Measurements from ENCODE around the gene POLR2J2. TPM values are rescaled to one million over a fixed set of nuclear protein-coding genes. Genes with fewer than 3 reads are reported as not detected.
"Not testable (repeated sequence)": the region's sequence is repeated elsewhere in the genome, so short reads cannot be mapped to it uniquely, and the experiment has no call there.

Gene POLR2J2
- total and polyA plus RNA-seq, 9 donors, result 0.25 to 3.3 (median 0.99) TPM; not detected in 1

DNA sequence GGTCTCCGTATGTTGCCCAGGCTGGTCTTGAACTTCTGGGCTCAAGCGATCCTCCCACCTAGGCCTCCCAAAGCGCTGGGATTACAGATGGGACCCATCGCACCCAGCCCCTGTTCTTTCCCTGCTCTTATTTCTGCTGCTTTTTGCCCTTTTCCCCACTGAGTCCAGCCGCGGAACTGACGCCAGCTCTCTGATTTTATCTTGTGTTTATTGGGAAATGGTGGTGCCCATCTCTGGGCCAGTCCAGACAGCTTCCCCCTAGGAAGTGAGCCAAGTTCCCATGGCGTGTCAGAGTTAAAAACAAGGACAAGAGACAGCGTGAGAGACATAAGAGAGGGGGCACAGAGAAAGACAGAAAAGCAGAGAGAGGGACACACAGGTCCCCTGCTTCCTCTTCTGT, 40.8 kb downstream of the POLR2J2 start:
- not testable (repeated sequence) for H3K4me1 ChIP-seq (ENCODE audit: control insufficient read depth, insufficient read depth, low read length); H3K36me3 ChIP-seq (ENCODE audit: control insufficient read depth, insufficient read depth, low read length); H3K27ac ChIP-seq (ENCODE audit: low read length); H3K4me3 ChIP-seq (ENCODE audit: low read length); DNase-seq; H3K27me3 ChIP-seq (ENCODE audit: control insufficient read depth, insufficient read depth, low read length); H3K9me3 ChIP-seq (replicated peaks; ENCODE audit: control insufficient read depth, low read depth, low read length)
- WGBS (ENCODE audit: insufficient coverage), result no CpG with 5 or more reads among the region's 9 CpGs

DNA sequence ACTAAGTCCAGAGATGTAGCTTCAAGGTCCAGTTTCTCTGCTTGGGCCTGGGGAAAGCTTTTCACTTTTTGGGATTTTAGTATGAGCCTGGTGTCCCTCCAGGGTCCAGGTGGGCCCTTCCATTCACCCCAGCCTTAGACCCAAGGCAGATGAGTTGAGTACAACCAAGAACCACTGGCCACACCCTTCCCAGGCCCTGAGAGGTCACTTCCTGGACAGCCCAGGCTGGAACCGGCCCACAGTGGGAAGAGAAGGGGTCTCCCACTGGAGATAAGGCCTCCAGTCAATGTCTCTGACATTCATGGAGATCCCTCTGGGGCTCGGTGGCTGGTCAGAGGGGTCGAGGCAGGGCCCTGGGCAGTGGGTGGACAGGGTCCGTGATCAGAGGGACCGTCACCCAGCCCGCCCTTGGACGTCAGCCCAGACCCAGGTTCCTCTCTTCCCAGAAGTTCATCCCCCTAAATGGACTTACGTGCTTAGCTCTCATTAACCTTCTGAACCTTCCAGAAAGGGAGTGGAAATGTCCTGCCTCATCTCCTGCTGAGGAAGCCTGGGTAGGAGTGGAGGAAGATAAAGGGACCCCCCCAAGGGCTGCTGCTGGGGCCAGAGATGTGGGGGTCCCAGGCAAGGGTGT, 44.1 kb downstream of the POLR2J2 start:
- WGBS (ENCODE audit: insufficient coverage), result no CpG with 5 or more reads among the region's 8 CpGs
- not testable (repeated sequence) for H3K4me1 ChIP-seq (ENCODE audit: control insufficient read depth, insufficient read depth, low read length); H3K4me3 ChIP-seq (ENCODE audit: low read length); H3K9me3 ChIP-seq (replicated peaks; ENCODE audit: control insufficient read depth, low read depth, low read length); DNase-seq; H3K27me3 ChIP-seq (ENCODE audit: control insufficient read depth, insufficient read depth, low read length); H3K36me3 ChIP-seq (ENCODE audit: control insufficient read depth, insufficient read depth, low read length); H3K27ac ChIP-seq (ENCODE audit: low read length)

DNA sequence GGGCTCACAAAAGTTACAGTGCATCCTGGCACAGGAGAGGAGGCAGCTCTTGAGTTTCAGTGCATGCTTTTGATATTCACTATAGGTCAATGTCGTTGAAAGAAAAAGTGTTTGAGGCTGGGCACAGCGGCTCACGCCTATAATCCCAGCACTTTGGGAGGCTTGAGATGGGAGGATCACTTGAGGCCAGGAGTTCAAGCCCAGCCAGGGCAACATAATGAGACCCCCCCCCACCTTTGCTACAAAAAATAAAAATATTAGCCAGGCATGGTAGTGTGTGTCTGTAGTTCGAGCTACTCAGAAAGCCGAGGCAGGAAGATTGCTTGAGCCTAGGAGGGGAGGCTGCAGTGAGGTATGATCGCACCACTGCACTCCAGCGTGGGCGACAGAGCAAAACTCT, 53.3 kb downstream of the POLR2J2 start:
- not testable (repeated sequence) for H3K36me3 ChIP-seq (ENCODE audit: control insufficient read depth, insufficient read depth, low read length); H3K4me1 ChIP-seq (ENCODE audit: control insufficient read depth, insufficient read depth, low read length); H3K9me3 ChIP-seq (replicated peaks; ENCODE audit: control insufficient read depth, low read depth, low read length); H3K4me3 ChIP-seq (ENCODE audit: low read length); H3K27ac ChIP-seq (ENCODE audit: low read length); H3K27me3 ChIP-seq (ENCODE audit: control insufficient read depth, insufficient read depth, low read length)
- peak; percentile 0 for DNase-seq
- WGBS (ENCODE audit: insufficient coverage), result no CpG with 5 or more reads among the region's 8 CpGs

DNA sequence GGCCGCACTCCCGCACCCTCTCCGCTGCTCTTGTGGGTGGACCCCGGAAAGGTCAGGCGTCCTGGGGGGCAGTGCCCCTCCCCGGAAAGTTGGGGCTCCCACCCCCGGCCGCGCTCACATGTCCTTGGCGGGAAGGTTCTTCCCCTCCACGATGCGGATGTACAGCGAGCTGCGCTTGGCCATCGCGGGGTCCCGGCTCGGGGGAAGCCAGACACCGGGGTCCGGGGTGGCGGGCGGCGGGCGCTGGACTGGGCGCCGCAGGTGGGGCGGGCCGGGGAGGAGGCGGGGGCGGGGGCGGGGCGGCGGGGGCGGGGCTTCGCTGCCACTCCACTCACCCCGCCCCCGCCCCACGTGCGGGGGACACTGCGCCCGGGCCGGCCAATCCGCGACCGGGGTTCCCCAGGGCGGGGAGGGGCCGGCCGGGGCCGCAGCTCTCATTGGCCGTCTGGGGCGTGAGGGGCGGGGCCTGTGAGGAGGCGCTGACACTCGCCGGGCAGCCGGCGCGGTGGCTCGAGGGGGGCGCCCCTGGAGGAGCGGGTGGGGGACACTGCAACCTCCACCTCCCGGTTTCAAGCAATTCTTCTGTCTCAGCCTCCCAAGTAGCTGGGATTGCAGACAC, 54.8 kb downstream of the POLR2J2 start, which contains the start of gene RASA4:
RASA4 (minus strand) TSS at position 250 of the 619 bp plus-strand sequence; CDS start at position 183, 67 bp downstream.
- not testable (repeated sequence) for H3K9me3 ChIP-seq (replicated peaks; ENCODE audit: control insufficient read depth, low read depth, low read length); H3K4me1 ChIP-seq (ENCODE audit: control insufficient read depth, insufficient read depth, low read length); H3K27ac ChIP-seq (ENCODE audit: low read length); H3K36me3 ChIP-seq (ENCODE audit: control insufficient read depth, insufficient read depth, low read length); H3K27me3 ChIP-seq (ENCODE audit: control insufficient read depth, insufficient read depth, low read length)
- no CpG with 5 or more reads among the region's 62 CpGs for WGBS (ENCODE audit: insufficient coverage)
- DNase-seq, result peak; percentile 36
- H3K4me3 ChIP-seq (ENCODE audit: low read length), result peak within 1 kb of the TSS; percentile 40

Other genes starting within 250 kb of the POLR2J2 start
- gene ORAI2, start 238.1 kb downstream of the POLR2J2 start, total RNA-seq, result 7.0 TPM
- gene ORAI2, start 238.1 kb downstream of the POLR2J2 start, polyA plus RNA-seq (ENCODE audit: insufficient read depth in 1 of 8, insufficient read length in 8 of 8, low replicate concordance in 1 of 8), result 10 to 100 TPM in 5 of 8 donors, 1 to 10 TPM in 3; 8.2 to 17.8 (median 11.8) TPM
- gene ALKBH4, start 206.8 kb downstream of the POLR2J2 start, total RNA-seq, result 12.1 TPM
- 10 to 100 TPM in 4 of 8 donors, 1 to 10 TPM in 4; 7.4 to 12.2 (median 9.6) TPM for gene ALKBH4, start 206.8 kb downstream of the POLR2J2 start, polyA plus RNA-seq (ENCODE audit: insufficient read depth in 1 of 8, insufficient read length in 8 of 8, low replicate concordance in 1 of 8)
- gene LRWD1, start 206.7 kb downstream of the POLR2J2 start, total RNA-seq, result 10.2 TPM
- gene LRWD1, start 206.7 kb downstream of the POLR2J2 start, polyA plus RNA-seq (ENCODE audit: insufficient read depth in 1 of 8, insufficient read length in 8 of 8, low replicate concordance in 1 of 8), result 10 to 100 TPM; 11.2 to 14.5 (median 12.9) TPM
- 45.7 TPM for gene POLR2J, start 192.7 kb downstream of the POLR2J2 start, total RNA-seq
- gene POLR2J, start 192.7 kb downstream of the POLR2J2 start, polyA plus RNA-seq (ENCODE audit: insufficient read depth in 1 of 8, insufficient read length in 8 of 8, low replicate concordance in 1 of 8), result 10 to 100 TPM; 29.8 to 38.4 (median 33.5) TPM
- 8.9 TPM for gene RASA4B, start 153.9 kb downstream of the POLR2J2 start, total RNA-seq
- gene RASA4B, start 153.9 kb downstream of the POLR2J2 start, polyA plus RNA-seq (ENCODE audit: insufficient read depth in 1 of 8, insufficient read length in 8 of 8, low replicate concordance in 1 of 8), result 10 to 100 TPM in 7 of 8 donors, 1 to 10 TPM in 1; 7.1 to 26.7 (median 14.5) TPM
- 2.8 TPM for gene UPK3BL2, start 128.0 kb downstream of the POLR2J2 start, total RNA-seq
- gene UPK3BL2, start 128.0 kb downstream of the POLR2J2 start, polyA plus RNA-seq (ENCODE audit: insufficient read depth in 1 of 8, insufficient read length in 8 of 8, low replicate concordance in 1 of 8), result 10 to 100 TPM in 4 of 8 donors, 1 to 10 TPM in 3, under 1 TPM in 1; 0.82 to 18.3 (median 9.5) TPM
- 0.04 TPM for gene SPDYE2, start 120.4 kb downstream of the POLR2J2 start, total RNA-seq
- gene SPDYE2, start 120.4 kb downstream of the POLR2J2 start, polyA plus RNA-seq (ENCODE audit: insufficient read depth in 1 of 8, insufficient read length in 8 of 8, low replicate concordance in 1 of 8), result 10 to 100 TPM in 1 of 8 donors, 1 to 10 TPM in 6, under 1 TPM in 1; 0.70 to 13.6 (median 3.3) TPM
- 19.8 TPM for gene POLR2J3, start 99.1 kb downstream of the POLR2J2 start, total RNA-seq
- gene POLR2J3, start 99.1 kb downstream of the POLR2J2 start, polyA plus RNA-seq (ENCODE audit: insufficient read depth in 1 of 8, insufficient read length in 8 of 8, low replicate concordance in 1 of 8), result 10 to 100 TPM; 40.2 to 66.3 (median 55.7) TPM
- 13.7 TPM for gene RASA4, start 54.9 kb downstream of the POLR2J2 start, total RNA-seq
- 10 to 100 TPM; 19.3 to 48.2 (median 34.4) TPM for gene RASA4, start 54.9 kb downstream of the POLR2J2 start, polyA plus RNA-seq (ENCODE audit: insufficient read depth in 1 of 8, insufficient read length in 8 of 8, low replicate concordance in 1 of 8)
- gene UPK3BL1, start 28.9 kb downstream of the POLR2J2 start, total RNA-seq, result 7.3 TPM
- 10 to 100 TPM in 4 of 8 donors, 1 to 10 TPM in 4; 2.2 to 35.0 (median 8.9) TPM for gene UPK3BL1, start 28.9 kb downstream of the POLR2J2 start, polyA plus RNA-seq (ENCODE audit: insufficient read depth in 1 of 8, insufficient read length in 8 of 8, low replicate concordance in 1 of 8)
- not detected for gene SPDYE2B, start 21.3 kb downstream of the POLR2J2 start, total RNA-seq
- 1 to 10 TPM in 4 of 8 donors, under 1 TPM in 4; 0.26 to 3.9 (median 1.0) TPM for gene SPDYE2B, start 21.3 kb downstream of the POLR2J2 start, polyA plus RNA-seq (ENCODE audit: insufficient read depth in 1 of 8, insufficient read length in 8 of 8, low replicate concordance in 1 of 8)
- gene FAM185A, start 77.3 kb upstream of the POLR2J2 start, total RNA-seq, result 7.4 TPM
- gene FAM185A, start 77.3 kb upstream of the POLR2J2 start, polyA plus RNA-seq (ENCODE audit: insufficient read depth in 1 of 8, insufficient read length in 8 of 8, low replicate concordance in 1 of 8), result 1 to 10 TPM; 4.3 to 6.4 (median 4.8) TPM
- gene LRRC17, start 241.3 kb upstream of the POLR2J2 start, total RNA-seq, result 43.8 TPM
- 10 to 100 TPM; 22.9 to 71.1 (median 37.5) TPM for gene LRRC17, start 241.3 kb upstream of the POLR2J2 start, polyA plus RNA-seq (ENCODE audit: insufficient read depth in 1 of 8, insufficient read length in 8 of 8, low replicate concordance in 1 of 8)